HG03442 (cell line): ENCODE measurements around the gene RIC8A.
"Not testable (repeated sequence)": the region's sequence is repeated elsewhere in the genome, so short reads cannot be mapped to it uniquely, and the experiment has no call there.

Source experiments
- ATAC-seq: cut with Tn5 transposase; IDR thresholded peaks from one replicate; pipeline ENCODE4 v1.9.1; 2021; ENCODE audit warnings: mild to moderate bottlenecking, moderate library complexity; ENCODE audit not compliant: unreplicated experiment

Gene RIC8A

GRCh38 chr11:207208-207862 is at the start of gene RIC8A, which contains the start of gene BET1L:
TSS of gene RIC8A (plus strand) at chr11:207708. CDS start at chr11:208855, 1,147 bp downstream.
TSS of gene BET1L (minus strand) at chr11:207399. CDS start at chr11:207321, 78 bp downstream.
- peak; percentile 71 for ATAC-seq

DNA sequence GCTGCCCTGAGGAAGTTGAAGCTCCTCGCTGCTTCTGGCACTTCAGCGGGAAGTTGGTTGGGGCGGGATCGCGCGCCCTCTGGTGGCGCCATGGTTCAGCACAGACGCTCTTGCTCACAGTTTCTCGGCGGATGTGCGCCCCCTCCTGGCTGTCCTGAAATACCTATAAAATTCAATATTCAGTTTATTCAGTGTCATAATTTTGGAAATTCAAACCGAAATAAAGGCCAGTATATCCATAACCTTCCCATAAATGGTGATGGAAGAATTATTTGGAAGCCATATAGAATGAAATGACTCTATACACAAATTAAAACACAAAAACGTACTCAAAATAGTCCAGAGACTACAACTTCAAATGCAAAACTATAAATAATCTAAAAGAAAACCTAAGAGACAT is 27.3 kb upstream of the RIC8A start:
- ATAC-seq, result not testable (repeated sequence)

GRCh38 chr11:189200-189783 is 18.2 kb upstream of the RIC8A start:
- ATAC-seq, result not testable (repeated sequence)

GRCh38 chr11:189843-190311 is 17.6 kb upstream of the RIC8A start:
- ATAC-seq, result peak; percentile 72

DNA sequence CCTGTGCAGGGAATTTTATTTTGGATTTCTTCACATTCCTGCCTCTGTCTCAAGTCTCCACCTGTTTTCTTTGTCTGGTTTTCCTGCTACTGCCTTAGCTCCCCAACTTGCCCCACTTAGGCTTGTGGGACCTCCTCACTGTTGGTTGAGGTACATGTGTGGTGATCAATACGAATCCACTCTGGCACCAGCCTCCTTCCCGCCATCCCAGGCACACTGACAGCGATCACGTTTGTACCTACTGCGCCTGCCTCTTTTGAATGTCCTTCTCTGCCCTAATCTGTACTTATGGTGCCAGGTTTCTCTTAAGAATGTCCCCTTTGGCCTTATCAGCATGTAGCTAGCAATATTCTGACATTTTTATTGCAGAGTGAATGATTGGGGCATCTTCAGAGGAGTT is 17.0 kb upstream of the RIC8A start:
- not testable (repeated sequence) for ATAC-seq

DNA sequence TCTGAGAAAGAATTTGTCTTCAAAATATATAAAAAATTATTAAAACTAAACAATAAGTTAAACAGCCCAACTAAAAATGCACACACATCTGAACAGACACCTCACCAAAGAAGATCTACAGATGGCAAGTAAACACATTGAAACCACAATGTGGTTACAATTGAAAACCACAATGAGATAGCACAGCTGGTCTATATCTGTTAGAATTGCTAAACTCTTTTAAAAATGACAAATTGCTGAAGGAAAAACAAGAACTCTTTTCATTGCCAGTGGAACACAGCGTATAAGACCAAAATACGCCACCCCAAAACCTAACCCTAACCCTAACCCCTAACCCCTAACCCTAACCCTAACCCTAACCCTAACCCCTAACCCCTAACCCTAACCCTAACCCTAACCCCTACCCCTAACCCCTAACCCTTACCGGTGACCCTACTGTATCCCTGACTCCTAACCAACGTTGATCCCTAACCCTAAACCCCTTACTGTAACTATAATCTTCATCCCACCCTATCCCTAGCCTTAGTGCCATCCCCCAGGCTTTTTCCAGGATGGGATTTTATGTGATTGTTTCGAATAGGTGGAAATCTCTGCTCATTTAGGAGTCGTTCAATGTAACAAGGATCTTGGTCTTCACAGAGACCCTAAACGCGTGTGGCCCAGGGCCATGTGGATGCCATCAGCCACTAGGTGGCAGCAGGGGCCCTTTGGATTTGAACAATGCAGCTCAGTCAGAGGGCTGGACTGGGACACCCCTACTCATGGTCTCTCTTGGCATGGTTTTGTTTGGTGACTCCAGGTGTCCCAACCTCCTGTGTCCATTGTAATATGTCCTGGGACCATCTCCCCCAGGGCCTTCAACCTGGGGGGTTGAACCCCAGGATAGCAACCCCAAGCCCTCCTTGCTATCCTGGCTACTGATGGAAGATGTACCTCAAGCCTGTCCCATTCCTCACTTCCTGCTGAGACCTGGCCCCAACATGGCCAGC is 15.7 kb upstream of the RIC8A start:
- not testable (repeated sequence) for ATAC-seq

- not testable (repeated sequence) for ATAC-seq
Observed at GRCh38 chr11:192674-193128, 14.8 kb upstream of the RIC8A start, which contains the start of gene SCGB1C1. TSS of gene SCGB1C1 (plus strand) at chr11:193078. CDS start at chr11:193100, 22 bp downstream.

GRCh38 chr11:193481-193880 is 14.0 kb upstream of the RIC8A start:
- ATAC-seq, result not testable (repeated sequence)

- no peak for ATAC-seq
Observed at GRCh38 chr11:196786-197731, 10.4 kb upstream of the RIC8A start.

DNA sequence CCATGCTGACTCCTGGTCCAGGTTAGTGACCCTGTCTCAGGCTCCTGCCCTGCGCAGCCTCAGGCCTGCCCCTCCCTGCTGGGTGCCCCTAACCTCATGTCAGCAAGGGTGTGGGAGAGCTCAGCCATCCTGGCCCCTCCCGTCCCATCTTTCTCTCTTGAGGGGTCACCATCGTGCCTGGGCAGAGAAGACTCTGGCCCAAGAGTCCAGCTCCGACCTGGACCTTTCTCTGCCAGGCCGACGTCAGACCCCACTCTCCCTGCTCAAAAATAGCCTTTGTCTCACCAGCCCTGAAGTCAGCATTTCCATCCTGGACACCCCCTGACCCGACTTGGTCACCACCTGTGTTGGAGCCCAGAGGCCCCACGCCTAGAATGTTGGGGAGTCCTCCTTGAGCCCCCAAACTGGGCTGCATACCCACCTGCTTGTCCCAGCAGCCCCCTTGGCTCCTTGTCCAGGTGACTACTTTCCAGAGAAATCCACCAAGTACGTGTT is 9.7 kb upstream of the RIC8A start:
- ATAC-seq, result no peak

GRCh38 chr11:198236-198806 is 9.2 kb upstream of the RIC8A start:
- ATAC-seq, result no peak

- ATAC-seq, result no peak
Observed at GRCh38 chr11:199004-199581, 8.4 kb upstream of the RIC8A start.

DNA sequence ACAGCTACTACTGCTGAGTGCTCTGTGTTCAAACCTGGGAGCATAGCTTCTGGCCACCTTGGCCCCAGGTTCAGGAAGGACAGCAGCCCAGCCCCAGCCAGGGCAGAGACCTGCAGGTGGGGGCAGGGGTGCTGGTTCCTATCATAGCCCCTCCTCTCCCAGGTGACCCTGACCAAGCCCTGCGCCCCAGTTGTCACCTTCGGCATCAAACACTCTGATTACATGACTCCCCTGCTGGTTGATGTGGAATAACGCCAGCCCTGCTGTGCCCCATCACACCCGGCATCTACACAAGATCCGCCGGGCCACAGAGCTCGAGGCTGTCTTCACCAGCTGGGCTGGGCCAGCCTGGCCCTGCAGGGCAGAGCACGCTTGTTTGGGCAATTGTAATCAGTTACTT is 7.7 kb upstream of the RIC8A start:
- no peak for ATAC-seq

DNA sequence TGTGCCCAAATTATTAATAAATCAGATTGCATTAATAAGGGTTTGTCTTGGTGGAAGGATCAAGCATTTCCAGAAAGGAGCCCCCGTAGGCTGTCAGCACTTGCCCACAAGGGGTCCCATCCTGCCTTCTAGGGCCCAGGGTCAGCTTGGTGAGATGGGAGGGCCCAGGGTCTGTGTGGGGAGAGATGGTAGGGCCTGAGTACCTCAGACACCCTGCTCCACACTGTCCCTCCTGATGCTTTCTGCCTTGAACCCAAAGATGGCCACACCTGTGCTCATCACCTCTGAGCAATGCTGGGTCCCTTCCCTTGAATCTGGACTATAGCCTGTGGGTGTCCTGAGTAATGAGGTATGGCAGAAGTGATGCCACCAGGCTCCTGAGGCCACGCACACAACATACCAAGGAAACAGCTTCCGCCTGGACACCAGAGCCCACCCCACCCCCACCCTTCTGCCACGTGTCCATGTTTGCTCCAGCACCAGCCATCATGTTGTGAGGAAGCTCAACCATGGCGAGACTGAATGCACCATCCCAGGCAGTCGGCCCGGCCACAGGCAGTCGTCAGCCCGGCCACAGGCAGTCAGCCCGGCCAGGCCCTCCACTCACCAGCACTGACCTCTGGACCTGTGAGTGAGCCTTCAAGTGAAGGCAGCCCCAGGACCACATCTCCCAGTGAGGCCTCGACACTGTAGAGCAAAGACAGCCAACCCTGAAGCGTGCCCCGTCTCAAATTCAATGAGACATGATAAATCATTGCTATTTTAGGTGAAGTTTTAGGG is 7.1 kb upstream of the RIC8A start:
- ATAC-seq, result no peak

DNA sequence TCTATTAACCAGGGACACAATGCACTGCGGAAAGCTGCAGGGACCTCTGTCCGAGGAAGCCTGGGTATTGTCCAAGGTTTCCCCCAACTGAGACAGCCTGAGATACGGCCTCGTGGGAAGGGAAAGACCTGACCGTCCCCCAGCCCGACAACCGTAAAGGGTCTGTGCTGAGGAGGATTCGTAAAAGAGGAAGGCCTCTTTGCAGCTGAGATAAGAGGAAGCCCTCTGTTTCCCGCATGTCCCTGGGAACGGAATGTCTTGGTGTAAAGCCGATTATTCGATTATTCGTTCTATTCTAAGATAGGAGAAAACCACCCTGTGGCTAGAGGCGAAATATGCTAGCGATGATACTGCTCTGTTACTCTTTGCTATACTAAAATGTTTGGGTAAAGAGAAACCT is 5.5 kb upstream of the RIC8A start:
- no peak for ATAC-seq

DNA sequence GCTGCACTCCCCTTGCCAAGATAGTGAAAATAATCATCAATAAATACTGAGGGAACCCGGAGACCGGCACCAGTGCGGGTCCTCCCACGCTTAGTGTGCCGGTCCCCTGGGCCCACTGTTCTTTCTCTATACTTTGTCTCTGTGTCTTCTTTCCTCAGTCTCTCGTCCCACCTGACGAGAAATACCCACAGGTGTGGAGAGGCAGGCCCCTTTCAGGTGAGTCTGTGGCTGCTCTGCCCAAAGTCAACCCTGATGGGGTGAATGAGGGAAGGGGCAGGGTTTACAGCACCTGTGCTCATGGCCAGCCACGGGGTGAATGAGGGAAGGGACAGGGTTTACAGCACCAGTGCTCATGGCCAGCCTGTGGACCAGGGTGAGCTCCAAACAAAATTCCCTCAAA is 5.0 kb upstream of the RIC8A start:
- no peak for ATAC-seq

- no peak for ATAC-seq
Observed at GRCh38 chr11:203056-203944, 4.2 kb upstream of the RIC8A start.
